H1 (cell line): ENCODE data around the gene PLXNA4. TPM values are rescaled to one million over a fixed set of nuclear protein-coding genes. Genes with fewer than 3 reads are reported as not detected.

Experiments
- CTCF ChIA-PET: fragments of 300-600 bp; sonication (Branson Sonifier 250); formaldehyde crosslinking; loops from one replicate; lab custom pipeline; 2021; ENCODE audit not compliant: partially characterized antibody; lab: Charles Lee
- POLR2A ChIA-PET: fragments of 300-600 bp; sonication (Branson Sonifier 250); formaldehyde crosslinking; loops from one replicate; lab custom pipeline; 2021; ENCODE audit warnings: inconsistent platforms; ENCODE audit not compliant: partially characterized antibody; lab: Charles Lee
- DNase-seq, 2 experiments: peaks; one replicate each; pipeline versions ENCODE4 v3.0.0 to v3.0.0-alpha.2; 2010 to 2022; ENCODE audit warnings: low spot score in 2 of 2, low read depth in 1 of 2, mixed read lengths in 1 of 2
- FAIRE-seq: peaks from 2 replicates; lab custom pipeline; 2011; peaks lifted over from hg19 to GRCh38; lab: Jason Lieb, UNC
- H2AFZ ChIP-seq: 2 replicates; pipeline ENCODE4 v1.8.1; 2012; ENCODE audit warnings: low read length, inconsistent platforms
- H2AK5ac ChIP-seq: 2 replicates; pipeline ENCODE4 v1.6.1; 2013; ENCODE audit warnings: low read depth, low read length
- H2BK120ac ChIP-seq: replicated peaks from 2 replicates; pipeline ENCODE3; 2013; ENCODE audit warnings: low read depth, low read length, inconsistent platforms
- H2BK12ac ChIP-seq: 2 replicates; pipeline ENCODE4 v1.6.1; 2013; ENCODE audit warnings: low read depth, low read length
- H2BK15ac ChIP-seq: 2 replicates; pipeline ENCODE4 v1.6.1; 2013; ENCODE audit warnings: low read length
- H2BK20ac ChIP-seq: 2 replicates; pipeline ENCODE4 v1.6.1; 2013; ENCODE audit warnings: low read length
- H2BK5ac ChIP-seq: 2 replicates; pipeline ENCODE4 v1.6.1; 2013; ENCODE audit warnings: low read depth, low read length
- H3K14ac ChIP-seq: 2 replicates; pipeline ENCODE4 v1.6.1; 2013; ENCODE audit warnings: inconsistent platforms; ENCODE audit not compliant: insufficient read length
- H3K18ac ChIP-seq: 2 replicates; pipeline ENCODE4 v1.6.1; 2013; ENCODE audit warnings: low read length; ENCODE audit errors: extremely low read depth
- H3K23ac ChIP-seq: 2 replicates; pipeline ENCODE4 v1.6.1; 2013; ENCODE audit warnings: inconsistent platforms; ENCODE audit not compliant: insufficient read length
- H3K23me2 ChIP-seq: 2 replicates; pipeline ENCODE4 v1.6.1; 2013; ENCODE audit warnings: low read depth, low read length
- H3K27ac ChIP-seq: 2 replicates; pipeline ENCODE4 v1.6.1; 2011; ENCODE audit warnings: low read depth, low read length, inconsistent platforms
- H3K27me3 ChIP-seq, 4 experiments: replicated peaks in 1 of 4; 1 replicate in 1 of 4; 2 replicates in 3 of 4; pipeline versions ENCODE4 v1.6.1 to v1.8.1; 2011 to 2013; ENCODE audit warnings: low read length in 3 of 4, mild to moderate bottlenecking in 3 of 4, inconsistent platforms in 2 of 4, mixed read lengths in 2 of 4, moderate library complexity in 1 of 4; ENCODE audit not compliant: control insufficient read depth in 3 of 4, insufficient read depth in 3 of 4; ENCODE audit errors: extremely low read depth in 1 of 4
- H3K36me3 ChIP-seq, 4 experiments: 2 replicates each; pipeline versions ENCODE4 v1.6.1 to v1.8.1; 2011 to 2013; ENCODE audit warnings: mild to moderate bottlenecking in 4 of 4, low read length in 3 of 4, moderate library complexity in 2 of 4, control low read depth in 1 of 4, inconsistent platforms in 1 of 4; ENCODE audit not compliant: insufficient read depth in 4 of 4, control insufficient read depth in 2 of 4
- H3K4ac ChIP-seq: replicated peaks from 2 replicates; pipeline ENCODE3; 2013; ENCODE audit warnings: low read length, low read depth, mixed read lengths, inconsistent platforms; ENCODE audit not compliant: insufficient read length
- H3K4me1 ChIP-seq, 4 experiments: replicated peaks in 1 of 4; 1 replicate in 1 of 4; 2 replicates in 3 of 4; pipeline versions ENCODE4 v1.6.1 to v1.8.1; 2011 to 2013; ENCODE audit warnings: low read length in 3 of 4, inconsistent platforms in 2 of 4, mixed read lengths in 1 of 4; ENCODE audit not compliant: insufficient read depth in 4 of 4, control insufficient read depth in 3 of 4
- H3K4me2 ChIP-seq, 2 experiments: 2 replicates each; pipeline versions ENCODE4 v1.6.1 to v1.8.1; 2011 to 2013; ENCODE audit warnings: low read depth in 2 of 2, low read length in 2 of 2, control low read depth in 1 of 2, inconsistent platforms in 1 of 2, mild to moderate bottlenecking in 1 of 2; ENCODE audit not compliant: insufficient read depth in 1 of 2
- H3K4me3 ChIP-seq, 4 experiments: fragments of 200-600, 300-600 bp in 1 of 4; sonication (generic), shearing (Covaris generic), sonication (Bioruptor Twin) in 1 of 4; 2 replicates each; pipeline versions ENCODE4 v1.5.1 to v1.8.1; 2011 to 2016; ENCODE audit warnings: low read length in 4 of 4, low read depth in 3 of 4, control low read depth in 2 of 4, inconsistent platforms in 2 of 4, mild to moderate bottlenecking in 2 of 4, mixed read lengths in 1 of 4, moderate library complexity in 1 of 4; ENCODE audit not compliant: insufficient read depth in 2 of 4; ENCODE audit errors: extremely low read depth in 1 of 4
- H3K56ac ChIP-seq: replicated peaks from 2 replicates; pipeline ENCODE3; 2013; ENCODE audit warnings: low read depth, mild to moderate bottlenecking, mixed read lengths, low read length, inconsistent platforms; ENCODE audit not compliant: insufficient read length
- H3K79me1 ChIP-seq: 2 replicates; pipeline ENCODE4 v1.6.1; 2013; ENCODE audit warnings: low read depth, low read length, control low read depth
- H3K79me2 ChIP-seq, 2 experiments: 2 replicates each; pipeline versions ENCODE4 v1.6.1 to v1.8.1; 2012 to 2013; ENCODE audit warnings: low read length in 2 of 2, mild to moderate bottlenecking in 2 of 2, inconsistent platforms in 1 of 2; ENCODE audit not compliant: insufficient read depth in 2 of 2, control insufficient read depth in 1 of 2
- H3K9ac ChIP-seq, 4 experiments: replicated peaks in 1 of 4; 1 replicate in 1 of 4; 2 replicates in 3 of 4; pipeline versions ENCODE4 v1.6.1 to v1.8.1; 2011 to 2013; ENCODE audit warnings: low read depth in 3 of 4, low read length in 3 of 4, control low read depth in 2 of 4, mild to moderate bottlenecking in 2 of 4, moderate library complexity in 2 of 4, inconsistent platforms in 1 of 4; ENCODE audit errors: extremely low read depth in 1 of 4
- H3K9me3 ChIP-seq, 2 experiments: 2 replicates each; pipeline versions ENCODE4 v1.6.1 to v1.8.1; 2012 to 2013; ENCODE audit warnings: mild to moderate bottlenecking in 2 of 2, moderate library complexity in 2 of 2, control low read depth in 1 of 2, inconsistent platforms in 1 of 2, low read depth in 1 of 2, low read length in 1 of 2, mixed read lengths in 1 of 2; ENCODE audit not compliant: insufficient read depth in 2 of 2
- H4K20me1 ChIP-seq, 2 experiments: replicated peaks in 1 of 2; 2 replicates each; pipeline versions ENCODE3 to v1.8.1; 2011 to 2013; ENCODE audit warnings: inconsistent platforms in 2 of 2, low read length in 2 of 2, mild to moderate bottlenecking in 1 of 2; ENCODE audit not compliant: insufficient read depth in 2 of 2, control insufficient read depth in 1 of 2
- H4K5ac ChIP-seq: 2 replicates; pipeline ENCODE4 v1.6.1; 2013; ENCODE audit warnings: low read length, low read depth, mixed read lengths, inconsistent platforms; ENCODE audit not compliant: insufficient read length
- H4K8ac ChIP-seq: 2 replicates; pipeline ENCODE4 v1.8.0; 2013; ENCODE audit warnings: mild to moderate bottlenecking, moderate library complexity, low read length, inconsistent platforms; ENCODE audit not compliant: insufficient read depth; ENCODE audit errors: extremely low read depth
- H4K91ac ChIP-seq: replicated peaks from 2 replicates; pipeline ENCODE3; 2013; ENCODE audit warnings: low read length, mixed read lengths, inconsistent platforms; ENCODE audit not compliant: insufficient read length
- BACH1 ChIP-seq: IDR thresholded peaks from 2 replicates; pipeline ENCODE4 v1.6.1; 2012; ENCODE audit warnings: low read length, improper control_type of control experiment
- JUN ChIP-seq: IDR thresholded peaks from 2 replicates; pipeline ENCODE4 v1.6.1; 2011; ENCODE audit warnings: low read depth, mild to moderate bottlenecking, improper control_type of control experiment, low read length
- RBBP5 ChIP-seq: IDR thresholded peaks from 2 replicates; pipeline ENCODE4 v1.7.1; 2012; ENCODE audit warnings: low read depth, mild to moderate bottlenecking, inconsistent platforms, low read length, moderate library complexity, borderline replicate concordance
- SUZ12 ChIP-seq: fragments of 200-600 bp; sonication (generic); IDR thresholded peaks from 2 replicates; pipeline ENCODE4 v1.6.1; 2012; ENCODE audit warnings: mild to moderate bottlenecking, inconsistent platforms, low read length, moderate library complexity, mixed read lengths
- TBP ChIP-seq: IDR thresholded peaks from 2 replicates; pipeline ENCODE4 v1.6.1; 2011; ENCODE audit warnings: low read depth, low read length, improper control_type of control experiment
- TCF12 ChIP-seq: IDR thresholded peaks from 2 replicates; pipeline ENCODE4 v1.6.1; 2011; ENCODE audit warnings: low read depth, mild to moderate bottlenecking, low read length
- YY1 ChIP-seq: IDR thresholded peaks from 2 replicates; pipeline ENCODE4 v1.6.1; 2011; ENCODE audit warnings: low read depth, mild to moderate bottlenecking, low read length
- polyA plus RNA-seq, 7 experiments: library from polyadenylated mRNA; depleted of rRNA in 3 of 7; stranded (reverse) in 5 of 7; unstranded in 2 of 7; fragments of >200 nt in 5 of 7; fragments of 200-250 nt in 2 of 7; gene quantifications; 1 replicate in 5 of 7; 2 replicates in 1 of 7; 4 replicates in 1 of 7; pipeline versions ENCODE4 v1.2.1 to v1.2.3, GENCODE V29; 2011 to 2013; ENCODE audit warnings: missing spikeins in 2 of 7, mixed read lengths in 2 of 7
- total RNA-seq: library from RNA; stranded (reverse); fragmentation: NEBNext Ultra II Directional; extraction: Animal tissue kit (Norgen Biotek cat#: 25700); gene quantifications from 2 replicates; pipeline ENCODE4 v1.2.1, GENCODE V29; 2021
- TF ChIP-seq, protein P1 (sequence below), 3 experiments: IDR thresholded peaks; 1 replicate in 2 of 3; 2 replicates in 1 of 3; pipeline versions ENCODE4 v1.5.1 to v1.6.1; 2011; ENCODE audit warnings: low read length in 3 of 3, mild to moderate bottlenecking in 3 of 3, inconsistent platforms in 2 of 3, low read depth in 1 of 3, moderate library complexity in 1 of 3; ENCODE audit not compliant: insufficient read depth in 1 of 3; ENCODE audit errors: control extremely low read depth in 1 of 3
- TF ChIP-seq, protein P2 (sequence below): IDR thresholded peaks from 2 replicates; pipeline ENCODE4 v1.6.1; 2012; ENCODE audit warnings: low read length, inconsistent platforms

Gene PLXNA4
- total and polyA plus RNA-seq, 2 of the 8 experiments (the other 6 are each of a cell fraction or from before 2014, with no cell fraction given): 0.76 to 0.79 TPM

GRCh38 chr7:132588596-132588995, 12.3 kb upstream of the PLXNA4 start:
- Histone ChIP-seq H2BK120ac (no peak overlapping the region), H3K4me3 (no peak overlapping the region), H3K56ac (no peak overlapping the region), H2AFZ (no peak overlapping the region), H4K5ac (no peak overlapping the region), H3K4me1 (0 out of 7 replicates have a peak, but pooled peaks cover 0 to 2% (median 0%) of the 10 kb centered on the region in 4 experiments), H3K27ac (no peak overlapping the region), H4K20me1 (no peaks in the 10 kb centered on the region), H3K23me2 (no peaks in the 10 kb centered on the region), H3K18ac (no peak overlapping the region), H2BK12ac (no peak overlapping the region), H4K91ac (no peak overlapping the region), H2BK5ac (no peak overlapping the region), H3K36me3 (no peaks in the 10 kb centered on the region; a peak in 1 of 8 replicates), H4K8ac (no peak overlapping the region), H3K79me2 (no peaks in the 10 kb centered on the region), H3K9ac (no peak overlapping the region)
- POLR2A ChIA-PET: no interaction called here
- FAIRE-seq (no peak), DNase-seq (no peak)
- no peak for TF ChIP-seq SUZ12
- no peak for TF ChIP-seq YY1
- no peak for TF ChIP-seq RBBP5
- TF ChIP-seq TBP: no peak
- TF ChIP-seq BACH1: no peak
- TF ChIP-seq, protein P1, sequence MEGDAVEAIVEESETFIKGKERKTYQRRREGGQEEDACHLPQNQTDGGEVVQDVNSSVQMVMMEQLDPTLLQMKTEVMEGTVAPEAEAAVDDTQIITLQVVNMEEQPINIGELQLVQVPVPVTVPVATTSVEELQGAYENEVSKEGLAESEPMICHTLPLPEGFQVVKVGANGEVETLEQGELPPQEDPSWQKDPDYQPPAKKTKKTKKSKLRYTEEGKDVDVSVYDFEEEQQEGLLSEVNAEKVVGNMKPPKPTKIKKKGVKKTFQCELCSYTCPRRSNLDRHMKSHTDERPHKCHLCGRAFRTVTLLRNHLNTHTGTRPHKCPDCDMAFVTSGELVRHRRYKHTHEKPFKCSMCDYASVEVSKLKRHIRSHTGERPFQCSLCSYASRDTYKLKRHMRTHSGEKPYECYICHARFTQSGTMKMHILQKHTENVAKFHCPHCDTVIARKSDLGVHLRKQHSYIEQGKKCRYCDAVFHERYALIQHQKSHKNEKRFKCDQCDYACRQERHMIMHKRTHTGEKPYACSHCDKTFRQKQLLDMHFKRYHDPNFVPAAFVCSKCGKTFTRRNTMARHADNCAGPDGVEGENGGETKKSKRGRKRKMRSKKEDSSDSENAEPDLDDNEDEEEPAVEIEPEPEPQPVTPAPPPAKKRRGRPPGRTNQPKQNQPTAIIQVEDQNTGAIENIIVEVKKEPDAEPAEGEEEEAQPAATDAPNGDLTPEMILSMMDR (IDR thresholded peaks at IDR 0.05; ENCODE audit: control extremely low read depth in 1 of 3, insufficient read depth in 1 of 3, low read depth in 1 of 3, low read length in 3 of 3): no peak
- no peak for TF ChIP-seq TCF12
- TF ChIP-seq, protein P2, sequence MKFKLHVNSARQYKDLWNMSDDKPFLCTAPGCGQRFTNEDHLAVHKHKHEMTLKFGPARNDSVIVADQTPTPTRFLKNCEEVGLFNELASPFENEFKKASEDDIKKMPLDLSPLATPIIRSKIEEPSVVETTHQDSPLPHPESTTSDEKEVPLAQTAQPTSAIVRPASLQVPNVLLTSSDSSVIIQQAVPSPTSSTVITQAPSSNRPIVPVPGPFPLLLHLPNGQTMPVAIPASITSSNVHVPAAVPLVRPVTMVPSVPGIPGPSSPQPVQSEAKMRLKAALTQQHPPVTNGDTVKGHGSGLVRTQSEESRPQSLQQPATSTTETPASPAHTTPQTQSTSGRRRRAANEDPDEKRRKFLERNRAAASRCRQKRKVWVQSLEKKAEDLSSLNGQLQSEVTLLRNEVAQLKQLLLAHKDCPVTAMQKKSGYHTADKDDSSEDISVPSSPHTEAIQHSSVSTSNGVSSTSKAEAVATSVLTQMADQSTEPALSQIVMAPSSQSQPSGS: no peak
- no peak for TF ChIP-seq JUN
- TF ChIP-seq, all 59 proteins: peak for 0
- CTCF ChIA-PET: no interaction called here
- Histone ChIP-seq H3K4me2 (no peak overlapping the region), H2BK15ac (no peak overlapping the region), H3K9me3 (no peaks in the 10 kb centered on the region), H2AK5ac (no peak overlapping the region), H2BK20ac (no peak overlapping the region), H3K27me3 (no peaks in the 10 kb centered on the region; a peak in 1 of 7 replicates), H3K23ac (no peak overlapping the region), H3K4ac (no peak overlapping the region), H3K79me1 (no peaks in the 10 kb centered on the region), H3K14ac (no peak overlapping the region)
